Omental fat pad (tissue), 4 donors: ENCODE data around the gene ASIC1. TPM values are rescaled to one million over a fixed set of nuclear protein-coding genes. Genes with fewer than 3 reads are reported as not detected.

Experiments
- ATAC-seq: fragments of 150-250 bp; one replicate; pipeline ENCODE4 v1.9.1; 2016; ENCODE audit warnings: mild to moderate bottlenecking, moderate library complexity; ENCODE audit not compliant: low FRiP score
- DNase-seq: peaks from one replicate; pipeline ENCODE4 v3.0.0-alpha.2; 2019; ENCODE audit warnings: low spot score
- CTCF ChIP-seq, 3 donors: fragments of 450-650 bp; IDR thresholded peaks; one replicate each; pipeline ENCODE4 v1.5.1; 2016 to 2017; ENCODE audit warnings: antibody characterized with exemption in 3 of 3, mild to moderate bottlenecking in 3 of 3, moderate library complexity in 2 of 3
- total RNA-seq, 4 donors: library from RNA; depleted of rRNA; stranded (reverse); fragments of >200 nt; gene quantifications; one replicate each; pipeline ENCODE4 v1.1.0, GENCODE V29; 2016

The ASIC1 gene
- total RNA-seq, 4 donors from 2014 or later, result 0.69 to 3.8 (median 1.4) TPM

GRCh38 chr12:50111395-50111692 is 53.9 kb downstream of the ASIC1 start:
- TF ChIP-seq CTCF (IDR thresholded peaks at IDR 0.05), result no peak
- DNase-seq, result no peak
- no peak for ATAC-seq

GRCh38 chr12:50111693-50112455 is 54.5 kb downstream of the ASIC1 start, which contains the start of gene COX14:
COX14 (plus strand) TSS chr12:50112236; CDS start chr12:50120044, 7,808 bp downstream.
- ATAC-seq (peak; percentile 97), DNase-seq (peak; percentile 98)
- peak in 1 of 3 donors; percentile 78 for TF ChIP-seq CTCF (IDR thresholded peaks at IDR 0.05)

- ATAC-seq (peak; percentile 4), DNase-seq (no peak)
- no peak for TF ChIP-seq CTCF (IDR thresholded peaks at IDR 0.05)
Measured at GRCh38 chr12:50112456-50113218, 55.2 kb downstream of the ASIC1 start.

- ATAC-seq (no peak), DNase-seq (no peak)
- no peak for TF ChIP-seq CTCF (IDR thresholded peaks at IDR 0.05)
Measured at GRCh38 chr12:50117057-50117622, 59.7 kb downstream of the ASIC1 start.

- DNase-seq (no peak), ATAC-seq (no peak)
- no peak for TF ChIP-seq CTCF (IDR thresholded peaks at IDR 0.05)
Measured at GRCh38 chr12:50119387-50119786, 62.0 kb downstream of the ASIC1 start.

GRCh38 chr12:50120521-50120920 is 63.1 kb downstream of the ASIC1 start:
- DNase-seq (no peak), ATAC-seq (no peak)
- TF ChIP-seq CTCF (IDR thresholded peaks at IDR 0.05), result no peak
